ENCODE data around the gene AK9.
"Not testable (repeated sequence)": the region's sequence is repeated elsewhere in the genome, so short reads cannot be mapped to it uniquely, and the experiment has no call there.

The AK9 gene

GRCh38 chr6:109693111-109693510 lies 2.1 kb upstream of the AK9 start:
- DNase-seq = no peak

GRCh38 chr6:109690373-109690736 lies 647 bp downstream of the AK9 start:
- no peak for DNase-seq

DNA sequence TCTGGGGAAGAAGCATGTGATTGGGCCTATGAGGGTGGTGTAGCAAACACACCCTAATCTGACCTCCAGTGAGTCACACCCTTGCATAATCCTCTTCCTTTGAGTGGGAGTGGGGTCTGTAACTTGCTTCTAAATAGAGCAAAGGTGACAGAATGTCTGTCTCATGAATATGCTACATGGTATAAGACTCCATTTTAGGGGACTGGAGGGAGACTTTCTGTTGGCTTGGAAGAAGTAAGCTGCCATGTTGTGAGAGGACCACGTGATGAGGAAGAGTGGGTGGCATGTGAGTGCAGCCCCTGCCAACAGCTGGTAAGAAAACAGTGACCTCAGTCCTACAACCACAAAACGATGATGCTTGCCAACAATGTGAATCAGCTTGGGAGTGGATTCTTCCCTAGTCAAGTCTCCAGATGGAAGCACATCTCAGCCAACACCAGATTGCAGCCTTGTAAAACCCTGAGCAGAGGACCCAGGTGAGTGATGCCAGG lies 3.7 kb downstream of the AK9 start:
- DNase-seq = no peak

- no peak for DNase-seq
Observed at GRCh38 chr6:109686566-109687265, 4.3 kb downstream of the AK9 start.

DNA sequence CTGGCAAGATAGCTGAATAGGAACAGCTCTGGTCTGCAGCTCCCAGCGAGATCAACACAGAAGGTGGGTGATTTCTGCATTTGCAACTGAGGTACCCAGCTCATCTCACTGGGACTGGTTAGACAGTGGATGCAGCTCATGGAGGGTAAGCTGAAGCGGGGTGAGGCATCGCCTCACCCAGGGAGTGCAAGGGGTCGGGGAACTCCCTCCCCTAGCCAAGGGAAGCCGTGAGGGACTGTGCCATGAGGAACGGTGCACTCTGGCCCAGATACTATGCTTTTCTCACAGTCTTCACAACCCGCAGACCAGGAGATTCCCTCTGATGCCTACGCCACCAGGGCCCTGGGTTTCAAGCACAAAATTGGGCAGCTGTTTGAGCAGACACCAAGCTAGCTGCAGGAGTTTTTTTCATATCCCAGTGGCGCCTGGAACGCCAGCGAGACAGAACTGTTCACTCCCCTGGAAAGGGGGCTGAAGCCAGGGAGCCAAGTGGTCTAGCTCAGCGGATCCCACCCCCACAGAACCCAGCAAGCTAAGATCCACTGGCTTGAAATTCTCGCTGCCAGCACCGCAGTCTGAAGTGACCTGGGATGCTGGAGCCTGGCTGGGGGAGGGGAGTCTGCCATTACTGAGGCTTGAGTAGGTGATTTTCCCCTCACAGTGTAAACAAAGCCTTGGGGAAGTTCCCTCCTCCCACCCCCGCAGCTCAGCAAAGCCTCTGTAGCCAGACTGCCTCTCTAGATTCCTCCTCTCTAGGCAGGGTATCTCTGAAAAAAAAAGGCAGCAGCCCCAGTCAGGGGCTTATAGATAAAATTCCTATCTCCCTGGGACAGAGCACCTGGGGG lies 12.1 kb downstream of the AK9 start:
- not testable (repeated sequence) for DNase-seq

GRCh38 chr6:109678240-109678639 lies 12.8 kb downstream of the AK9 start:
- no peak for DNase-seq

DNA sequence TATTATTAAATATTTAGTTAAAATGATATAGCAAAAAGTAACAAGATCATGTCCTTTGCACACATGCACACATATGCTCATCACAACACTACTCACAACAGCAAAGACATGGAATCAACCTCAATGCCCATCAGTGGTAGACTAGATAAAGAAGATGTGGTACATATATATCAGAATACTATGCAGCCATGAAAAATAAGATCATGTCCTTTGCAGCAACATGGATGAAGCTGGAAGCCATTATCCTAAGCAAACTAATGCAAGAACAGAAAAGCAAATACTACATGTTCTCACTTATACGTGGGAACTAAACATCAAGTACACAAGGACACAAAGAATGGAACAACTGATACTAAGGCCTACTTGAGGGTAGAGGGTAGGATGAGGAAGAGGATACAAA lies 14.3 kb downstream of the AK9 start:
- DNase-seq = no peak

DNA sequence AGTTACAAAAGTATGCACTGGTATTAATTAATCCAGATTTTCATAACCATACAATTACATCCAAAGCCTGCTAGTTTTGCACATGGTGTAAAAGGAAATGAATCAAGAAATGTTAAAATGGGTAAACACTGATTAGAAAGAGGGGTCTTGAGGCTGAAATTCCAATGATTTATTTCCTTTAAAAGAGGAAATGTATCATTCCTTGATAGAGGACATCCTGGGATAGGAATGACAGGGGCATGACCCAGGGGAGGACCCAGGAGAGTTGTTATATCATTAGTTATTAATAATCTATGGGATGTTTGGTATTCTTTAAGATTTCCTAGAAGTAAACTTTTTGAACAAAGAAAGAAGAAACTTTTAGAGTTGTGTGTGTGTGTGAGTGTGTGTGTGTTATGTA lies 18.2 kb downstream of the AK9 start:
- DNase-seq = no peak

GRCh38 chr6:109672175-109672574 lies 18.8 kb downstream of the AK9 start:
- DNase-seq = no peak

DNA sequence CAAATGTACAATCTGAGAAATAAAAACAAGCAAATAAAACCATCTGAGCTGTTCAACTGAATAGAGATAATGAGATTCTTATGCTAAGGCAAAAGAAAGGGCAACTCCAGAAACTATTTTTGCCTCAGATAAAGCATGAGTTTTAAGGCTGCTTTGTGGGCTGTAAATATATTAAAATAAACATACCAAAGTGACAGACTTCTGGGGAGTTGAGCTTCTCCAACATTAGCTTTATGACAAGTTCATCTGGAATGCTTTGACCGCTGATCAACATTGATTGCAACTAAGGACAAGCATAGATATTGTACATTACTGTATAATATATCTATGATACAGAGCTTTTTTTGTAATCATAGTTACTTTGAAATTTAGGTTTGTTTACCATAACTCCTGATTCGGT lies 19.3 kb downstream of the AK9 start:
- no peak for DNase-seq

DNA sequence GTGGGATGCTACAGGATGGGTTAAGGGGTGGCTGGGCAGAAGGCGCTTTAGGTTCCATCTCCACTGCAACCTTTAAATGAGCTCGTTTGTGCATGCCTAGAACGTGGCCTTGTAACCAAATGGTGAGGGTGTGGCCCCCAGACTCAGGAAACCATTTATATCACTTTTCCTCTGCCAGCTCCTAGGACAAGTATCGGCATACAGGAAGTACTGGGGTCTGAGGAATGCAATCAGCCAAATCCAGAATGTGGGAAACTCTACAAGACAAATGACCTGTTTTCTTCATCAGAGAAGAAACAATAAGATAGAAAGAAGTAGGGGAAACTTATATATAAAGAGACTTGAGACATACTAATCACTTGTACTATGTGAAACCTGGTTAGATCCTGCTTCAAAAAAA lies 21.2 kb downstream of the AK9 start:
- DNase-seq = no peak

DNA sequence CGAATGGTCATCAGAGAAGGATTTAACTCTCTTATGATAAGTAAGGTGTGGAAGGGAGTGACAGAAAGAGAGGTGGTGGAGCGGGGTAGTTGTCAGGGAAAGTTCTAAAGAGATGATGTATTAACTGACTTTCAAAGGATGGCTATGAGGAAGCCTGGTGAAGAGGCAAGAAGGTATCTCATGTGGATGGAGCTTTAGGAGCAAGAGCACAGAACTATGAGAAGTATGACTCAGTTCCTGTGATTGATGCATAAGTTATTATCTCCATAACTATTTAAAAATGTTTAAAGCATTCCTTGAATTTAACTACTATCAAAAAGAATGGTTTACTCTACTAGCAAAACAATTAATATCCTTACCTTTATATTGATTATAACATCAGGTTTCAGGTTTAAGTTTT lies 28.8 kb downstream of the AK9 start:
- DNase-seq = no peak

DNA sequence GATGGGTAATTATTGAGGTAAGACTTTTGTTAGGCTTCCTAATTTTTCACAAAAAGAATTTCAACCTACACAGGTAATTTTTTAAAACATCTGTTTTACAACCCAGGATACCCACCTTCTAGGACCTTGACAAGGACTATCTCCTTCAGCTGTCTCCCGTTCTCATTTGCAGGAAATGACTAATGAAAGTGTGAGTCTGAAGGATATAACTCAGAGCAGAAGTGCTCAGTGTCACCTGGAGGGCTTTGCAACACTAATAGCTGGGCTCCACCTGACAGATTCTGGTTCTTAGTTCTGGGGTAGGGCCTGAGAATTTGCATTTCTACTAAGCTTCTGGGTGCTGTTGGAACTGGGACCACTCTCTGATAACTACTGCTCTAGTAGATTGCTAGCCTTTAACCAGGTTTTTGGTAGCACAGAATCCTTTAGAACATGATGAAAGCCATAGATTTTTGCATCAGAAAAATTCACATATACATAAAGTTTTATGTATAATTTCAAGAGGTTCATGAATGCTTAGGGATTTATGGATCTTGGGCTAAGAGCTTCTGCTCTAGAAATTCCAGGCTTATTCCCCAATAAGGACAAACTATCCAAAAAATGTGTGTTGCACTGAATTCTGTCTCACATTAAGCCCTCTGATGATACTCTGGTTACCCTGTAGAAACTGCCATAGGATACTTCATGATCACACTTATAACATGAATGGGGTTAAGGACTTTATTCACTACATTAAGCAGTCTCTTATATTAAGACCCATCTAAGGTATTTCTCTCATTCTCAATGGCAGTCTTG lies 30.3 kb downstream of the AK9 start:
- DNase-seq = no peak

DNA sequence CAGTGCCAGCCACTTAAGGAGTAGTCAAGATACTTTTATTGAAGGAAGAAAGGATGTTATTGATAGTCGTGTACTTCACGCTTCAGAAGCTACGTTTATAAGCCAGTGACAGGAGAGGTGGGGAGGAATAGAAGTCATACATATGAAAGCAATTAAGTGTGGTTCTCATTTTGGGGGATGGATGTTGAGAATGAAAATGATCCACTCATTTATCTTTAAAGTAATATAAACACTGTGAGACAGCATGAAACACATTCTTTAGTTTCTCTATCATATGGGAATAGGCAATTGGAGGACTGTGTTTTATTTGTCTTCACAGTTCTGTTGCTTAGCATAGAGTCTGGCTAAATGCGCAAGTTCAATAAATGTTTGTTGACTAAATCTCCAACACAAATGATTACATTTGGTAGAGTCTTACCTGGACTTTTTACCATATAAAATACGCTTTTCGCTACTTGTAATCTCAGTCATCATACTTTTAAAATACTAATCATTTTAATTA lies 35.2 kb downstream of the AK9 start:
- DNase-seq = no peak

DNA sequence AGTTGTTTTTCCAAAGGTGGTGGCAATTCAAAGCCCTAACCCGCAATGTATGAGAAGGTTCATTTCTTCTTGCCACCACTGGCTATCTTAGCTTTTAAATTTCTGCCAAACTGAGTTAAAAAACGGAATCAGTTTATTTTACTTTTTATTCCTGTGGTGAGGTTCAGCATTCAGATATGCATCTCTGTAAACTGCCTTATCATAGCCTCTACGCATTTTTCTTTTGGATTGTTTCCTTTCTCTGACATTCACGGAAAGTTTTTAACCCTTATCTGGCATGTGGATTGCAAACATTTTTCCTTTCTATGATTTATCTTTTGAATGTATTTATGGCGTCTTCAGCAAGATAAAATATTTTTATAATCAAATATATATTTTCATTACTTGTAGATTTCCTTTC lies 37.7 kb downstream of the AK9 start:
- no peak for DNase-seq

GRCh38 chr6:109644131-109644530 lies 46.9 kb downstream of the AK9 start:
- DNase-seq = no peak

GRCh38 chr6:109632405-109632804 lies 58.6 kb downstream of the AK9 start:
- DNase-seq = no peak

- DNase-seq = no peak
Observed at GRCh38 chr6:109631403-109631802, 59.6 kb downstream of the AK9 start.

DNA sequence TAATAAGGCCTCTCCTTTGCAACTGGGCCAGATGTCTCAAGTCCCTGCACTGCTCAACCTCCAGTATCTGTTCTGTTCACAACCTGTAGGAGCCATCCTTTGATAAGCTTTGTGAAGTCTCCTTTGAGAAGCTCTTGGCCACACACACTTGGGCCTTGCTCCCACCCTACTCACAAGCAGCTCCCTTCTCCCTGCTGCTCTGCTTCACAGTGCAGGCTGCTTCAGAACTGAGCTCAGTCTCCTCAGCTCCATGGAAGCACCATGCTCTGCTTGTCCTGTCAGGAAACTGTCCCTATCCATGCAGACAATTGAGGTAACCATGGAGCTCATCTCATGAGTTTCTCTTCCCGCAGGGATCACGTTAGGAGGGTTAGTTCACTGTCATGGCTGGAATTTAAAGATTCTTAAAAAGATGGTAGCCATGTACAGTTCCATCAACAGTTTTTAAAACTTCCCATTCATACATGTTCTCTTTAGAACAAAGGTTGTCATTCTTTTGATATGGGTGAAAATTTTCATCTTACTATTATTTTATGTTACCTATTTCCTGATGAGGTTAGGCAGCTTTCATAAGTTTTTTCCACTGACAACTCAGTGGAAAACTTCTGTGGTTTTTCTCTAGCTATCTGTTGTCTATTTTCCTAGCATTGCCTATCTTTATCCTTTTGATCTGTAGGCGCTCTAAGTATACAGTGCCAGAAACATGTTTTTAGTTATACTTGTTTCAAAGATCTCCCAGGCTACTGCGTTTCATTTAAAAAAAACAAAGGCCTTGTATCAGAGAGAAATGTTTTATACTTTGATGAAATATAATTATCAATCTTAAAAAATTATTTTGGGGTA lies 62.6 kb downstream of the AK9 start:
- no peak for DNase-seq

DNA sequence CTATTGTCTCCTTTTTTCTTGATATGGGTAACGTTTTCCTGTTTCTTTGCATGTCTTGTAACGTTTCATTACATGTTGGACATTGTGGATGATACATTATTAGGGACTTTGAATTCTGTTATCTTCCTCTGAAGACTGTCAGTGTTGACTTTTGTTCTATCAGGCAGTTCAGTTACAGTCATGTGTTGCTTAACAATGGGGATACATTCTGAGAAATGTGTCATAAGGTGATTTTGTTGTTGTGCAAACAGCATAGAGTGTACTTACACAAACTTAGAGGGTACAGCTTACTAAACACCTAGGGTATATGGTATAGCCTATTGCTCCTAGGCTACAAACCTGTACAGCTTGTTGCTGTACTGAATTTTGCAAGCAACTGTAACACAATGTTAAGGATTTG lies 64.7 kb downstream of the AK9 start:
- no peak for DNase-seq

GRCh38 chr6:109625199-109625598 lies 65.8 kb downstream of the AK9 start:
- no peak for DNase-seq

DNA sequence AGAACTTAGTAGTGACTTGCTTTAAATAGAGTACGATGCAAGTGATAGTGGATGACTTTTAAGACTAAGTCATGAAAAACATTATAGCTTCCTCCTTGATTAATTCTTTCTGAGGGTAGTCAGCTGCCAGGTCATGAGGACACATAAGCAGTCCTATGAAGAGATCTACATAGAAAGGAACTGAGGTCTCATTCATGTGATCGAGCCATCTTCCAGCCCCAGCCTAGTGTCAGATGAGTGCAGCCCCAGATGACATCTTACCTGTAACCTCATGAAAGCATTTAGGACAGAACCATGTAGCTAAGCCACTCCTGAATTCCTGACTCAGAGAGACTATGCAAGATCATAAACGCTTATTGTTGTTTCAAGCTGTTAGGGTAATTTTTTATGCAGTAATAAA lies 67.7 kb downstream of the AK9 start:
- DNase-seq = no peak

DNA sequence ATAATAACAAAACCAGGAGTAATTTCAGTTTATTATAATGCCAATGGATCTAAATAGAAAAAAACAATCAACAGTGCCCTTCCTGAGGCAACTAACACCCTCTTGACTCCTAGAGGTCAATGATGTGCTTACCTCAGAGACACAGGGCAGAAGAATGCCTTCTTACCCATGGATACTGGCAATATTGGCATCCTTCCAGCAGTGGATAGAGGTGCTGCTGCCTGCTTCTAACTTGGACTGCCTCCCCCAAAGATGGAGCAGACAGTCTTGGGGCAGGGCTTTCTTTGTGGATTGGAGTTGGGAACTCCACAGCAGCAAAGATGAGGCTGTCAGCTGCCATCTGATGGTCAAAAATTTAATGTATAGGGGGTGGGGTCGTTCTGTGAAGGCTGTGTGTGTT lies 78.7 kb downstream of the AK9 start:
- DNase-seq = no peak

Data from NCI-H524 treated with DMSO at 0.1 percent for 48 hours (cell line).